Keratinocyte (primary cell): Measurements from ENCODE around the gene ANKRD17. TPM values are rescaled to one million over a fixed set of nuclear protein-coding genes. Genes with fewer than 3 reads are reported as not detected.

Experiments
- DNase-seq: peaks from one replicate; pipeline ENCODE4 v3.0.0-alpha.2; 2011; ENCODE audit warnings: low read depth, missing footprints, low spot score
- FAIRE-seq: peaks from 2 replicates; lab custom pipeline; 2011; peaks lifted over from hg19 to GRCh38; lab: Jason Lieb, UNC
- H2AFZ ChIP-seq: 2 replicates; pipeline ENCODE4 v1.6.0; 2012; ENCODE audit warnings: low read length, control low read depth, inconsistent platforms; ENCODE audit not compliant: control insufficient read depth
- H3K27ac ChIP-seq: 2 replicates; pipeline ENCODE4 v1.5.1; 2011; ENCODE audit warnings: low read length; ENCODE audit not compliant: control insufficient read depth, insufficient read depth
- H3K27me3 ChIP-seq: 3 replicates; pipeline ENCODE4 v1.6.0; 2011; ENCODE audit warnings: low read length; ENCODE audit not compliant: control insufficient read depth, insufficient read depth; ENCODE audit errors: extremely low read depth
- H3K36me3 ChIP-seq, 2 experiments: 2 replicates in 1 of 2; 3 replicates in 1 of 2; pipeline ENCODE4 v1.5.1; 2011; ENCODE audit warnings: low read length in 2 of 2, mild to moderate bottlenecking in 1 of 2; ENCODE audit not compliant: control insufficient read depth in 2 of 2, insufficient read depth in 2 of 2; ENCODE audit errors: extremely low read depth in 1 of 2
- H3K4me1 ChIP-seq: 3 replicates; pipeline ENCODE4 v1.5.1; 2011; ENCODE audit warnings: low read length; ENCODE audit not compliant: control insufficient read depth, insufficient read depth; ENCODE audit errors: extremely low read depth
- H3K4me2 ChIP-seq: 3 replicates; pipeline ENCODE4 v1.6.0; 2011; ENCODE audit warnings: low read depth, low read length; ENCODE audit not compliant: control insufficient read depth, insufficient read depth; ENCODE audit errors: extremely low read depth
- H3K4me3 ChIP-seq, 3 experiments: fragments of 200-600 bp in 1 of 3; sonication (generic) in 1 of 3; 2 replicates in 2 of 3; 3 replicates in 1 of 3; pipeline ENCODE4 v1.5.1; 2011 to 2016; ENCODE audit warnings: low read length in 3 of 3, mild to moderate bottlenecking in 3 of 3, control low read depth in 2 of 3, inconsistent platforms in 1 of 3, low read depth in 1 of 3, mixed read lengths in 1 of 3, mixed run types in 1 of 3, moderate library complexity in 1 of 3; ENCODE audit not compliant: control insufficient read depth in 2 of 3, insufficient read depth in 2 of 3; ENCODE audit errors: extremely low read depth in 1 of 3
- H3K79me2 ChIP-seq: 2 replicates; pipeline ENCODE4 v1.6.0; 2012; ENCODE audit warnings: low read length; ENCODE audit not compliant: control insufficient read depth, insufficient read depth
- H3K9ac ChIP-seq: 3 replicates; pipeline ENCODE4 v1.6.0; 2011; ENCODE audit warnings: low read length; ENCODE audit not compliant: control insufficient read depth, insufficient read depth; ENCODE audit errors: extremely low read depth
- H3K9me1 ChIP-seq: 3 replicates; pipeline ENCODE4 v1.6.0; 2011; ENCODE audit warnings: low read length; ENCODE audit not compliant: control insufficient read depth, insufficient read depth; ENCODE audit errors: extremely low read depth
- H3K9me3 ChIP-seq: 2 replicates; pipeline ENCODE4 v1.5.1; 2012; ENCODE audit warnings: low read depth, low read length; ENCODE audit not compliant: control insufficient read depth
- H4K20me1 ChIP-seq: 3 replicates; pipeline ENCODE4 v1.6.0; 2011; ENCODE audit warnings: low read length; ENCODE audit not compliant: control insufficient read depth, insufficient read depth; ENCODE audit errors: extremely low read depth
- EZH2 ChIP-seq: IDR thresholded peaks from one replicate; pipeline ENCODE4 v1.6.1; 2012; ENCODE audit warnings: inconsistent platforms, mild to moderate bottlenecking, low read length, moderate library complexity
- dilution Hi-C: fragments of 300-500 bp; cut with MboI; formaldehyde crosslinking; loops from one replicate; pipeline ENCODE4 v1.7.0; 2020; ENCODE audit warnings: low sequenced_read_pairs; ENCODE audit not compliant: extremely low pct_ligation_motif_present
- polyA plus RNA-seq, 5 experiments: library from polyadenylated mRNA; depleted of rRNA in 3 of 5; stranded (reverse) in 3 of 5; stranded (forward) in 1 of 5; unstranded in 1 of 5; fragments of >200 nt; gene quantifications; 1 replicate in 1 of 5; 2 replicates in 3 of 5; 3 replicates in 1 of 5; pipeline versions ENCODE4 v1.2.1 to v1.2.3, GENCODE V29; 2011 to 2012; ENCODE audit warnings: missing spikeins in 2 of 5, low read depth in 1 of 5, low replicate concordance in 1 of 5
- TF ChIP-seq, protein P1 (sequence below), 3 experiments: IDR thresholded peaks in 1 of 3; conservative IDR thresholded peaks in 1 of 3; optimal IDR thresholded peaks in 1 of 3; 2 replicates in 2 of 3; 3 replicates in 1 of 3; pipeline versions ENCODE3 to v1.5.1; 2011; ENCODE audit warnings: low read length in 3 of 3, mild to moderate bottlenecking in 3 of 3, moderate library complexity in 2 of 3, control low read depth in 1 of 3, inconsistent platforms in 1 of 3; ENCODE audit not compliant: insufficient read depth in 2 of 3; ENCODE audit errors: extremely low read depth in 1 of 3

Gene ANKRD17
- polyA plus RNA-seq, 1 donor (not counting 4 experiments of a cell fraction or from before 2014, with no cell fraction given): 51.5 TPM

GRCh38 chr4:73070074-73070390 is 188.6 kb downstream of the ANKRD17 start:
- peak overlapping the region; percentile 57 for H2AFZ ChIP-seq
- TF ChIP-seq, protein P1, sequence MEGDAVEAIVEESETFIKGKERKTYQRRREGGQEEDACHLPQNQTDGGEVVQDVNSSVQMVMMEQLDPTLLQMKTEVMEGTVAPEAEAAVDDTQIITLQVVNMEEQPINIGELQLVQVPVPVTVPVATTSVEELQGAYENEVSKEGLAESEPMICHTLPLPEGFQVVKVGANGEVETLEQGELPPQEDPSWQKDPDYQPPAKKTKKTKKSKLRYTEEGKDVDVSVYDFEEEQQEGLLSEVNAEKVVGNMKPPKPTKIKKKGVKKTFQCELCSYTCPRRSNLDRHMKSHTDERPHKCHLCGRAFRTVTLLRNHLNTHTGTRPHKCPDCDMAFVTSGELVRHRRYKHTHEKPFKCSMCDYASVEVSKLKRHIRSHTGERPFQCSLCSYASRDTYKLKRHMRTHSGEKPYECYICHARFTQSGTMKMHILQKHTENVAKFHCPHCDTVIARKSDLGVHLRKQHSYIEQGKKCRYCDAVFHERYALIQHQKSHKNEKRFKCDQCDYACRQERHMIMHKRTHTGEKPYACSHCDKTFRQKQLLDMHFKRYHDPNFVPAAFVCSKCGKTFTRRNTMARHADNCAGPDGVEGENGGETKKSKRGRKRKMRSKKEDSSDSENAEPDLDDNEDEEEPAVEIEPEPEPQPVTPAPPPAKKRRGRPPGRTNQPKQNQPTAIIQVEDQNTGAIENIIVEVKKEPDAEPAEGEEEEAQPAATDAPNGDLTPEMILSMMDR (optimal IDR thresholded peaks at IDR 0.05 in 1 of 3, IDR thresholded peaks at IDR 0.05 in 1 of 3, conservative IDR thresholded peaks at IDR 0.05 in 1 of 3; ENCODE audit: extremely low read depth in 1 of 3, insufficient read depth in 2 of 3, low read length in 3 of 3): no peak
- TF ChIP-seq EZH2: no peak
- FAIRE-seq: no peak
- no peak for DNase-seq
- H3K9me1 ChIP-seq: no peaks in the 10 kb centered on the region
- dilution Hi-C loops: no loop called here
- peak overlapping the region; percentile 90 for H3K27ac ChIP-seq
- peaks cover 3 to 6% of the 10 kb centered on the region in 2 experiments for H3K36me3 ChIP-seq
- H3K4me2 ChIP-seq: peak overlapping the region; percentile 95
- H4K20me1 ChIP-seq: no peaks in the 10 kb centered on the region
- peaks cover 5% of the 10 kb centered on the region for H3K79me2 ChIP-seq
- no peaks in the 10 kb centered on the region for H3K27me3 ChIP-seq
- peaks cover 8% of the 10 kb centered on the region for H3K4me1 ChIP-seq
- H3K9ac ChIP-seq: peak overlapping the region; percentile 84
- peak overlapping the region; percentile 41 to 86 (median 79) for H3K4me3 ChIP-seq
- H3K9me3 ChIP-seq: no peaks in the 10 kb centered on the region

GRCh38 chr4:73069338-73070073 is 189.1 kb downstream of the ANKRD17 start, which contains the start of gene COX18:
COX18 (minus strand) TSS chr4:73069716; CDS start chr4:73069649, 67 bp downstream.
- Histone ChIP-seq H3K36me3 (peaks cover 3 to 6% of the 10 kb centered on the region in 2 experiments), H3K4me3 (peak within 1 kb of the TSS; percentile 77 to 86 (median 79)), H3K9me1 (no peaks in the 10 kb centered on the region), H3K79me2 (peaks cover 5% of the 10 kb centered on the region), H3K27me3 (no peaks in the 10 kb centered on the region), H2AFZ (peak within 1 kb of the TSS; percentile 89), H3K4me1 (peaks cover 8% of the 10 kb centered on the region), H3K4me2 (peak within 1 kb of the TSS; percentile 95), H3K9ac (peak within 1 kb of the TSS; percentile 84), H3K9me3 (no peaks in the 10 kb centered on the region), H3K27ac (peak within 1 kb of the TSS; percentile 90), H4K20me1 (no peaks in the 10 kb centered on the region)
- DNase-seq (peak; percentile 81), FAIRE-seq (peak; percentile 94)
- TF ChIP-seq, protein P1 (optimal IDR thresholded peaks at IDR 0.05 in 1 of 3, IDR thresholded peaks at IDR 0.05 in 1 of 3, conservative IDR thresholded peaks at IDR 0.05 in 1 of 3; ENCODE audit: extremely low read depth in 1 of 3, insufficient read depth in 2 of 3, low read length in 3 of 3): no peak
- no peak for TF ChIP-seq EZH2
- dilution Hi-C loops: no loop called here
